Heart left ventricle (tissue), 13 donors: ENCODE measurements around the gene TAOK2.

Experiments
- CTCF ChIP-seq, 12 donors: fragments of 200-600 bp; sonication (generic) in 4 of 12; IDR thresholded peaks; one replicate each; pipeline versions ENCODE4 v1.5.0 to v1.8.0; 2018 to 2022; ENCODE audit warnings: antibody characterized with exemption in 12 of 12, mild to moderate bottlenecking in 5 of 12
- POLR2A ChIP-seq, 2 donors: fragments of 450-650 bp; IDR thresholded peaks; one replicate each; pipeline ENCODE4 v1.6.1; 2017; ENCODE audit warnings: antibody characterized with exemption in 2 of 2, mild to moderate bottlenecking in 2 of 2, moderate library complexity in 2 of 2
- donor health status: ischemic (EF 13 %, LVEDD 7.1; RV severe dilation, severe dysfunction).
- donor health status: DM: no; HTN: yes; CAD: no.
- donor health status: DM: no; HTN: no; CAD: no.
- donor health status: ischemic (EF 25% LVEDD 6.9; RV normal size, moderate dysfunction).
- donor health status: ischemic (EF 25% LVEDD 5.7; RV mildly dilated, moderate dysfunction).
- donor health status: ischemic (EF 35%, LVEDD 5.7; RV mildly dilated, moderate dysfunction).
- donor health status: nonischemic (EF 11% LVEDD 7.7; RV severe dilation, severe dysfunction).
- donor health status: DM: yes; HTN: yes; CAD: no.
- donor health status: PGD.
- donor health status: ischemic (EF 29% LVEDD 5.4; RV normal size, mild dysfunction).
- donor health status: nonischemic (EF 23%, LVEDD 6.1; RV moderate dilation, normal function).

DNA sequence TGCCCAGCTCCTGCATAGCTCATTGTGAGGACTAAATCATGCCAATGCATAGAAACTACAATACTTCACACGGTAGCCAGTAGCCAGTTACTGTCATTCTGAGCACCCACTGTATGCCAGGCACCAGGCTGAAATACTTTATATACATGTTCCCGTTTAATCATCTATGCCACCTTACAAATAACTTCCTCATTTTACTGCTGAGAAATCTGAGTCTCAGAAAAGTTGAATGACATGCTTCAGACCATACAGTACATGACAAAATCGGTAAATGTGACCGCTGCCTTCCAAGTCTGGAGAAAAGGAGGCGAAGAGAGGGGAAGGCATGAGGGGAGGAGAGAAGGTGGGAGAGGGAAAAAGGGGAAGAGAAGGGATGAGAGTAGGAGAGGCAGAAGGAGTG, 66.6 kb downstream of the TAOK2 start:
- no peak for TF ChIP-seq CTCF (IDR thresholded peaks at IDR 0.05)
- no peak for TF ChIP-seq POLR2A (IDR thresholded peaks at IDR 0.05)
